ENCODE measurements around the gene CACNA2D3. TPM values are rescaled to one million over a fixed set of nuclear protein-coding genes. Genes with fewer than 3 reads are reported as not detected.
"Not testable (repeated sequence)": the region's sequence is repeated elsewhere in the genome, so short reads cannot be mapped to it uniquely, and the experiment has no call there.

Gene CACNA2D3
- total RNA-seq, 1 donor from 2014 or later, result not detected

DNA sequence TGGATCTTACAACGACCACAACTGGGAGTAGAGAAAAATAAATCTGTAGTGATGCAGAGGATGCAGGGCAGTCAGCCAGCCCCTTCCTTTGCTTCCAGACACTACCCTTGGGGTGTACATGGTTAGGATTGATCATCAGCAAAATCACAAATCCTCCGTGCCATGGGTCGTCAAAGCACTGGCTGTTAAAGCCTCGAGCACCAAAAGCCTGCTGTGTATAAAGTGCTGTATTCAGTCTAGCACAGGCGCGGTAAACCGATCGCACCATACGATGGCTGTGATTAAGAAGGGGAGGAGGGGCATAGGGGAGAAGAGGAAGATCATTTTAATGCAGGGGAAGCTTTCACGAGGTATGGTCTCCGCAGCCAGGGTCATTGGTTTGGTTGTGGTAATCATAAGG is 500.3 kb downstream of the CACNA2D3 start:
- intact Hi-C loops (cut with micrococcal nuclease), result no loop called here

GRCh38 chr3:54625805-54626787 is 503.7 kb downstream of the CACNA2D3 start:
- intact Hi-C loops (cut with micrococcal nuclease), result no loop called here

GRCh38 chr3:54628888-54629441 is 506.6 kb downstream of the CACNA2D3 start:
- intact Hi-C loops (cut with micrococcal nuclease), result no loop called here

GRCh38 chr3:54630101-54630623 is 507.8 kb downstream of the CACNA2D3 start:
- intact Hi-C loops (cut with micrococcal nuclease), result no loop called here

GRCh38 chr3:54631001-54631400 is 508.6 kb downstream of the CACNA2D3 start:
- intact Hi-C loops (cut with micrococcal nuclease), result not testable (repeated sequence)

DNA sequence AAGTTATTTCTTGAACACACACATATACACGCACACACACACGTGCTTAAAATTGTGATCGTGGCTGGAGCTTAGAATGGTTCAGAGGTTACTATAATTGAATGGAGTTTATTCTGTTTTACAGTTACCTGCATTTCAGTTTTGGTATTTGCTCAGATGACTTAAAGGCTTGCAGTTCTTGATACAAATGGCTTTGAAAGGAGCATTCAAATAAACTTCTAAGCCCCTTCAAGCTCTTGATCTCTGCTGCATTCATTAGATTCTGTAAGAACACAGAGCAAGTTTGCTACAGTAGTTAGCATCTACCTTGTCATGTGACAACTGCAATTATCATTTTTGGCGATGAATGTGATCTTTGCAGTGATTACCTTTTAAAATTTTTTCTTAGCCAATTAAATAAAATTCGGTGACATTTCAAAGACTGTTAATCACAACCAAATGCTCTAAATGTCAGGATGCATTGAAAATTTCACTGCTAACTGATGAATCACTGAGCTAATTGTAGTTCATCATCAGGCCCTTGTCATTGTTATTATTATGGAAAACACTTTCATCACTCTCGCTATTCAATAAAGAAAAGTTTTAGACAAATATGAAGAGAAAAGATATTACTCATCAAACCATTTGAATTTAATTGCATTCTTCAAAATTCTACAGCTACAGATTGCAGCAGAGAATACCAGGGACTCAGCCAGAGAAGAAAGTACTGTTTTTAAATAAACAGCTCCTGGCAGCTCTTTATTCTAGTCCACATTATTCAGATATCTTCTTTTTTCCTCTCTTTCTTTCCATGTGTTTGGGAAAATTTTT is 509.4 kb downstream of the CACNA2D3 start:
- intact Hi-C loops (cut with micrococcal nuclease), result no loop called here

- intact Hi-C loops (cut with micrococcal nuclease), result no loop called here
Measured at GRCh38 chr3:54632326-54632665, 509.9 kb downstream of the CACNA2D3 start.

DNA sequence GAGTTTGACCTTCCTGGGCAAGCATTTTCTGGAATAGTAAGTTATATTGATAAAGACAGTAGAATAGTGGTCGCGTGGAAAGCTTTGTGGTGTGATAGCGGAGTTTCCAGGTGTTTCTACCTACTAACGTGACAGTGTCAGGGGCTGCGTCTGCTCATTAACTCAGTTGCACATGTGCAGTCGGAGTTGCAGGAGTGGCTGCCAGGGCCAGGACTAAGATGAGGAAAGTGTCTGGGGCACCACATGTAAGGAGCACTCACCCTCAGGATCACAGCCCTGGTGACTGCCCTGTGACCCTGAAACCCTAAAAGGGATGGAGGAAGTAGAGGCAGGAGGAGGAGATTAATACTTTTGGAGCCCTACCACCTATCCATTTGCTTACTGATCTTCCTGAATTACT is 510.5 kb downstream of the CACNA2D3 start:
- intact Hi-C loops (cut with micrococcal nuclease), result no loop called here

- intact Hi-C loops (cut with micrococcal nuclease), result no loop called here
Measured at GRCh38 chr3:54633444-54634121, 511.2 kb downstream of the CACNA2D3 start.

DNA sequence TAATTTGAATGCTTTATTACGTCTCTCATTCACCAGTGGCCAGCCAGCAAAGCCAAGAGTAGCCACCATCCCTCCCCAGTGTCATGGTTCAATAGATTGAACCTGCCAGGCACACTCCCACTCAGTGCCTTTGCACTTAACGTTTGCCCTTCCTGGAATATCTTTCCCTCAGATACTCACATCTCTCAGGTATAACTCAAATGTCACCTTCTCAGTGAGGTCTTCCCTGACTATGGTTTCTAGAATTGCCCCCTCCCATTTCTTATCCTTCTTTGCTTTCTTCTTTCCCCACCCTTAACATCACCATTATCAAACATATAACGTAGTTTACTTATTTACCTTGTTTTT is 511.7 kb downstream of the CACNA2D3 start:
- intact Hi-C loops (cut with micrococcal nuclease), result no loop called here

- intact Hi-C loops (cut with micrococcal nuclease), result not testable (repeated sequence)
Measured at GRCh38 chr3:54639790-54640372, 517.5 kb downstream of the CACNA2D3 start.

DNA sequence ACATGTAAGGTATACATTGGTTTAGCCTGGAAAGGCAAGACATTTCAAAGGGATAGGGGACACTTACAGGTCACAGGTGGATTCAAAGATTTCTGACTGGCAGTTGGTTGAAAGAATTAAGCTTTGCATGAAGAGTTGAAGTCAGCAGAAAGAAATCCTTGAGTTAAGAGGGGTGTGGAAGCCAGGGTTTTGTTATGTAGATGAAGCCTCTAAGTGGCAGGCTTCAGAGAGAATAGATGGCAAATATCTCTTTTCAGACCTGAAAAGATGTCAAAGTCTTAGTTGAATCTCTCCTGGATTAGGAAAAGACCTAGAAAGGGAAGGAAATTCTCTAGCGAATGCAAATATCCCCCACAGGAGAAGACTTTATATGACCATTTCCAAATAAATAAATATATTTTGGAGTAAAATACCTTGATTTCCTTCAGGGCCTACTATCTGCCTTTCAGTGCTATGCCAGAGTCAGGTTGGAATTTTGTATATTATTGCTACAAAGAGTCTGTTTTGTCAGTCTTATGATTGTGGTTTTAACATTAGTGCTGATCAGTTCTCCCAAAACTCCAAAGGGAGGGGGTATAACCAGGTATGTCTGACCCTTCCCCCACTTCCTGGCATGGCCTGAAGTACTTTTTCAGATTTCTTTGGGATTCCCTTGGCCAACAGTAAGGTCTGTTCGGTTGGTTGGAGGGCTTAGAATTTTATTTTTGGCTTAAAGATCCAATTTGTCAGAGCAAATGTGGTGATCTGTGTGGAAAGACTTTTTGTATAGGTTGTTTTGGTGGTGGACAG is 519.1 kb downstream of the CACNA2D3 start:
- intact Hi-C loops (cut with micrococcal nuclease), result no loop called here

- intact Hi-C loops (cut with micrococcal nuclease), result no loop called here
Measured at GRCh38 chr3:54642147-54642546, 519.8 kb downstream of the CACNA2D3 start.

- intact Hi-C loops (cut with micrococcal nuclease), result no loop called here
Measured at GRCh38 chr3:54647721-54648120, 525.4 kb downstream of the CACNA2D3 start.

- intact Hi-C loops (cut with micrococcal nuclease), result no loop called here
Measured at GRCh38 chr3:54649551-54649950, 527.2 kb downstream of the CACNA2D3 start.

GRCh38 chr3:54653456-54654195 is 531.3 kb downstream of the CACNA2D3 start:
- intact Hi-C loops (cut with micrococcal nuclease), result no loop called here

GRCh38 chr3:54654776-54655175 is 532.4 kb downstream of the CACNA2D3 start:
- intact Hi-C loops (cut with micrococcal nuclease), result no loop called here

GRCh38 chr3:54659347-54659746 is 537.0 kb downstream of the CACNA2D3 start:
- intact Hi-C loops (cut with micrococcal nuclease), result no loop called here

- intact Hi-C loops (cut with micrococcal nuclease), result no loop called here
Measured at GRCh38 chr3:54660714-54661132, 538.4 kb downstream of the CACNA2D3 start.
